ENCODE measurements around the gene EIF5A.

Gene EIF5A

DNA sequence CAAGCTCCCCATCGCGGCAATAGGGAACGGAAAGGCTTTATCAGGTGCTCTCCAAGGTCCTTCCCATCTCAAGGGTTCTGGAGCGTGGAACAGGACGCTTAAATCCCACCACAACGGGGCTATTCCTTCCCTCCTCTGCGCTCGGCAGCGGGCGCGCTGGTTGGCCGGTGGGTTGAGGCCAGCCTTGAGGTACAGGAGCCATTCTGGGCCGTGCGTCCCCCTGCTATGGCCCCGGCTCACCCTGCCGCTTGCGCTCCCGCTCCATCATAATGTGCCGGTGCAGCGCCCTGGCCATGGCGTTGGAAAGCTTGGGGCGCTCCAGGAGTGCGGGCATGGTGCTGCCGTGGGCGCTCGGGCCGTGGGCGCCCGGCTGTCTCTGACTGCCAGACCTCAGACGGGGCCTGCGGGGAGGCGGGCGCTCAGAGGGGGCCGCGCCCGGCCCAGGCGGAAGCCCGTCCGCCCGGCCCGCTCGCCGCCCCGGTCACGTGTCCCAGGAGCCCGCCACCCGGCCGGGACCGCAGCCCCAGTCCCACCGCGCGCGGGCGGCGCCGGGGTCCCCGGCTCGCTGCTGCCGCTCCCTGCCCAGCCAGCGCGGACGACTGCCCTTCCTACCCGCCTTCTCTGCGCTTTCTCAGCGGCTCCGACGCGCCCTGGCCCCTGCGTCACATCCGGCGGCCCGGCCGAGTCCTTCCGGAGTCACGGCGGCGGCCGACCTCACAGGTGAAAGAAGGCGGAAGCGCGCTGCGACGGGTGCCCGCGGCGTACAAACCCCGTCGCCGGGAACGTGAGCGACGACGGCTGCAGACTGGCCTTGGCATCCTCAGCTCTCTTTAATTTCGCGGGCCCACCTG, 7.5 kb downstream of the EIF5A start, which contains the start of gene GPS2:
TSS of gene GPS2 (minus strand) at position 642 of the 851 bp plus-strand sequence. CDS start at position 334, 308 bp downstream.
- Histone ChIP-seq H3K36me3 (ENCODE audit: control insufficient read depth in 2 of 2, insufficient read depth in 2 of 2, low read length in 2 of 2) (peaks cover 58% of the 10 kb centered on the region in 2 donors), H3K4me1 (ENCODE audit: control insufficient read depth, insufficient read depth, low read length) (peaks cover 31% of the 10 kb centered on the region), H3K9me3 (ENCODE audit: control insufficient read depth in 2 of 2, low read length in 2 of 2) (no peaks in the 10 kb centered on the region), H3K4me3 (ENCODE audit: low read length in 2 of 2) (peak within 1 kb of the TSS; percentile 88 to 90), H3K9ac (ENCODE audit: low read length in 2 of 2) (peak within 1 kb of the TSS; percentile 86 to 90), H3K27ac (ENCODE audit: low read length) (peak within 1 kb of the TSS; percentile 93), H3K27me3 (ENCODE audit: control insufficient read depth in 1 of 2, insufficient read depth in 2 of 2, low read length in 2 of 2) (no peaks in the 10 kb centered on the region)

DNA sequence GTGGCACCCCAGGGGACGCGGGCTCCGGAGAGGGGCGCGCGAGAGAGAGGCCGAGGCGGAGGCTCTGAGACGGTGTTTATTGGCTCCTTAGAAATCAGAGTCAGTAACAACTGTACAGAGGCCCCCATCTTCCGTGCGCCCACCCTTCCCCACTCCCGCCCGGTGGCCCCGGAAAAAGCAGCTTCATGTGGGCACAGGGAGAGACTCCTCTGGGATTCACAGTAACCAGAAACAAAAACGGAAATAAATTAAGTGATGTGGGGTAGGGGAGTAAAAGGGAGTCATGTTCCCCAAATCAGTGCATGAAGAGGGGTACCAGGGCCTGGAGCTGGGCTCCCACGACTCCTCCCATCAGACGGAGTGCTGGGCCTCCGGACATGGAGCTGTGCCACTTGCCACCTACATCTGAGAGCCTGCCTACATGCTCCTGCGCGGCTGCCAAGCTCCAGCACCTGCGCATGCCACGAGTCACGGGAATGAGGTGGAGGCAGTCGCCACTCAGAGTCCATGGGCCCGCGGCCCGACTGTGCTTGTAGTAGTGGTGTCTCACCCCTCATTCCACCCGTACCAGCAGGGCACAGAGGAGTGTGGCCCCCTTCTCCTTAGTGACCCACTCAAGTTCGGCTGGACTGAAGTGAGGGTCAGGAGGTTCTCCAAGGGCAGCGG, 8.3 kb downstream of the EIF5A start:
- H3K9ac ChIP-seq (ENCODE audit: low read length in 2 of 2): peak overlapping the region; percentile 86 to 90
- peaks cover 56% of the 10 kb centered on the region in 2 donors for H3K36me3 ChIP-seq (ENCODE audit: control insufficient read depth in 2 of 2, insufficient read depth in 2 of 2, low read length in 2 of 2)
- peak overlapping the region; percentile 93 for H3K27ac ChIP-seq (ENCODE audit: low read length)
- H3K4me1 ChIP-seq (ENCODE audit: control insufficient read depth, insufficient read depth, low read length): peaks cover 29% of the 10 kb centered on the region
- no peaks in the 10 kb centered on the region for H3K27me3 ChIP-seq (ENCODE audit: control insufficient read depth in 1 of 2, insufficient read depth in 2 of 2, low read length in 2 of 2)
- peak overlapping the region; percentile 44 to 90 for H3K4me3 ChIP-seq (ENCODE audit: low read length in 2 of 2)
- H3K9me3 ChIP-seq (ENCODE audit: control insufficient read depth in 2 of 2, low read length in 2 of 2): no peaks in the 10 kb centered on the region

DNA sequence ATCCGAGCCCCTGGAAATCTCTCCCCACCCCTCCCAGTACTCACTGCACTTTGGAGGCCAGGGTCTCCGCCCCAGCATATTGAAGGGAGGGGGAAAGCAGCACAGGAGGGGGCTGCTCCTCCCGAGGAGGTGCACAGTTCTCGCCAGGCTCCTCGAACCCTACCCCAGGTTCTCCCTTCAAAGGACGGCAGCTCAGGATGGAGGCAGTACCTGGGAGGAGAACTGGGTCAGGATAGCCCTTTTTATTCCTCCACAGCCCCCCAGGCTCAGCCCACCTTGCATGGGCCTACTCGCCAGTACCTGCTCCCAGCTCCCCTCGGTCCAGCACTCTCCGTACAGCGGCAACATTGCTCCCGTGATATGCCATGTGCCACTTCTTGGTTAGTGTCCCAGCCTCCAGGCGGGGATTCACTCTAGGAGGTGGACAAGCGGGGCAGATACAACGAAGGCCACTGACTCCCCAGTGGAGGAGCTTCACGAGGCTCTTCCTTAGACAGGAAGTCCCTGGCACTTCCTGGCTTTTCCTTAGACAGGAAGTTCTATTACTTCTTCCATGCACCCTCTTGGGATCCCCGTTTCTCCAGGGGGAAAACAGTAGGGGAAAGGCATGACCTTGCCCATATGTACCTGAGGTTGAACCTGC, 9.9 kb downstream of the EIF5A start:
- Histone ChIP-seq H3K27me3 (ENCODE audit: control insufficient read depth in 1 of 2, insufficient read depth in 2 of 2, low read length in 2 of 2) (no peaks in the 10 kb centered on the region), H3K9me3 (ENCODE audit: control insufficient read depth in 2 of 2, low read length in 2 of 2) (no peaks in the 10 kb centered on the region), H3K27ac (ENCODE audit: low read length) (no peak overlapping the region), H3K9ac (ENCODE audit: low read length in 2 of 2) (no peak overlapping the region), H3K4me1 (ENCODE audit: control insufficient read depth, insufficient read depth, low read length) (peaks cover 29% of the 10 kb centered on the region), H3K36me3 (ENCODE audit: control insufficient read depth in 2 of 2, insufficient read depth in 2 of 2, low read length in 2 of 2) (peaks cover 58 to 61% of the 10 kb centered on the region in 2 donors), H3K4me3 (ENCODE audit: low read length in 2 of 2) (no peak overlapping the region)

DNA sequence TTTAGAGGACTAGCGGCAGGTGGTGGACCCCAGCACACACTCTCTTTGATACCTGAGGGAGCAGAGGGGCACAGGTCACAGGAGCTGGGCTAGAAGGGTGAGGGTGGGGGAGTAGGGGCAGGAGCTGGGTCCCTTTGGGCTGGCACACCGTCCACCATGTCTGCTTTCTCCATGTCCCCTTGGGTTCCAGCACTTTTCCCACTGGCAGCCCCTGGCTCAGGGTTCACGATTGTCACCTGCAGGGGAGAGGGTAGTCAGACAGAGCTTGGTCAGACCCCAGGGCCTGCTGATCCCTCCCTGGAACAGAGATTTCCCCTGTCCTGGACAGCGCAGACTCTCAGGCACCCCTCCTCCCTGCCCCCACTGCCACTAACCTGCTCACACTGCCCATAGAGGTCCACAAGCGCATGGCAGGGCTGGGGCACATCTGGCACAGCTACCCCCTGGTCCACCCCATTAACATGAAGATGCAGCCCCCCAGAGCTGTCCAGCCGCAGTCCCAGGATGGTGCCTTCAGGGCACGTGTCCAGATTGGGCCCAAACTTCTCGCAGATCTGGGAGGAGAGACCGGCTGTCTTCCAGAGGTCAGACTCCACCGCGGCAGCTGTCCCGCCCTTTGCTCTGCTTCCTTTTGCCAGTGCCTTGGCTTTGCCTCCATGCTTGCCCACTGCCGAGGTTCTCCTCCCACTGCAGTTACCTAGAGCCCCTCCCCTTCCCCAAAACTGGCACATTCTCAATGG, 10.9 kb downstream of the EIF5A start:
- Histone ChIP-seq H3K9ac (ENCODE audit: low read length in 2 of 2) (no peak overlapping the region), H3K36me3 (ENCODE audit: control insufficient read depth in 2 of 2, insufficient read depth in 2 of 2, low read length in 2 of 2) (peaks cover 58 to 61% of the 10 kb centered on the region in 2 donors), H3K9me3 (ENCODE audit: control insufficient read depth in 2 of 2, low read length in 2 of 2) (no peaks in the 10 kb centered on the region), H3K4me1 (ENCODE audit: control insufficient read depth, insufficient read depth, low read length) (peaks cover 23% of the 10 kb centered on the region), H3K4me3 (ENCODE audit: low read length in 2 of 2) (no peak overlapping the region), H3K27ac (ENCODE audit: low read length) (no peak overlapping the region), H3K27me3 (ENCODE audit: control insufficient read depth in 1 of 2, insufficient read depth in 2 of 2, low read length in 2 of 2) (no peaks in the 10 kb centered on the region)

DNA sequence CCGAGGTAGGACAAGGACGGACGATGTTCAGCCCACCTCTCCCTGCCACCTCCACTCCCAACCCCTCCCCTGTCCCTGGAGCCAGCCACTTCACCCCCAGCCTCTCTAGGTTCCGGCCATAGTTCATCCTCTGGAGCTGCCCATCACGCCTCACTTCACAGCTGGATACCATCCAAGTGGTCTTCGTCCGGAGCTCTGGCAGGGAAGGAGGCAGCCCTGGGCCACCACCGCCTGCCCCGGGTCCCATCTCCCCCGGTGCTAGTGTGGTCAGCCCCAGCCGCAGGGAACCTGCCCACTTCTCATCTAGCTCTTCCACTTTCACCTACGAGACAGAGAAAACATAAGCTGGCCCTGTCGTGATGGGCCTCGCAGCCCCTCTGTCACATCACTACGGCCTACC, 14.0 kb downstream of the EIF5A start:
- Histone ChIP-seq H3K4me1 (ENCODE audit: control insufficient read depth, insufficient read depth, low read length) (no peaks in the 10 kb centered on the region), H3K9ac (ENCODE audit: low read length in 2 of 2) (no peak overlapping the region), H3K27me3 (ENCODE audit: control insufficient read depth in 1 of 2, insufficient read depth in 2 of 2, low read length in 2 of 2) (no peaks in the 10 kb centered on the region), H3K27ac (ENCODE audit: low read length) (no peak overlapping the region), H3K9me3 (ENCODE audit: control insufficient read depth in 2 of 2, low read length in 2 of 2) (no peaks in the 10 kb centered on the region), H3K36me3 (ENCODE audit: control insufficient read depth in 2 of 2, insufficient read depth in 2 of 2, low read length in 2 of 2) (peaks cover 67 to 73% of the 10 kb centered on the region in 2 donors), H3K4me3 (ENCODE audit: low read length in 2 of 2) (no peak overlapping the region)

DNA sequence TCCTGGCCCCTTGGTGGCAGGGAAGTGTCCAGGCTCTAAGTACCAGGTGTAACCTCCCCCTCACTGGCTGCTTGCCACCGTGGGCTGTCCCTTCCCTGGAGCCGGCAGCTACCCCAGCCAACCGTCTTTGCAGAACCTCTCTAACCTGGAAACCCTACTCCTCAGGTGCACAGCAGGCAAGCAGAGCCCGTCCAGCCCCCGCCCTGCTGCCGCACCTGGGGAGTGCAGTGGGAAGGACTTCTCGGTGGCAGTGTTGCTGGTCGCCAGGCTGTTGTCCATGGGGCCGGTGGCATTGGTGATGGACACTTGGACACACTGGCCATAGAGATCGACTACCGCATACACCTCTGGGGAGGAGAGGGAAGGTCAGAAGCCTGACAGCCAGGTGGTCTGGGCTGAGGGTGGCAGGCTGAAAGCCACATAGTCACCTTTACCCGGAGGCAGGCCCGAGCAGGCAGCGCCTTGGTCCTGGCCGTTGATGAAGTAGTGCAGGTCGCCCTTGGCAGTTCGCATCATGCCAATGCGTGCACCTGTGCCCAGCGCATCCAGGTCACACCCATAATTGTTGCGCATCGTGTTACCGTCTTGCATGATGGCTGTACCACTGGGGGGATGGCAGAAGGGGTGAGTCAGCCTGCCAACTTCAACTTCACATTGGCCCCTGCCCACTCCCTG, 15.2 kb downstream of the EIF5A start:
- peaks cover 1% of the 10 kb centered on the region for H3K4me1 ChIP-seq (ENCODE audit: control insufficient read depth, insufficient read depth, low read length)
- no peaks in the 10 kb centered on the region for H3K27me3 ChIP-seq (ENCODE audit: control insufficient read depth in 1 of 2, insufficient read depth in 2 of 2, low read length in 2 of 2)
- no peak overlapping the region for H3K4me3 ChIP-seq (ENCODE audit: low read length in 2 of 2)
- peaks cover 63 to 65% of the 10 kb centered on the region in 2 donors for H3K36me3 ChIP-seq (ENCODE audit: control insufficient read depth in 2 of 2, insufficient read depth in 2 of 2, low read length in 2 of 2)
- H3K27ac ChIP-seq (ENCODE audit: low read length): no peak overlapping the region
- H3K9ac ChIP-seq (ENCODE audit: low read length in 2 of 2): no peak overlapping the region
- no peaks in the 10 kb centered on the region for H3K9me3 ChIP-seq (ENCODE audit: control insufficient read depth in 2 of 2, low read length in 2 of 2)

DNA sequence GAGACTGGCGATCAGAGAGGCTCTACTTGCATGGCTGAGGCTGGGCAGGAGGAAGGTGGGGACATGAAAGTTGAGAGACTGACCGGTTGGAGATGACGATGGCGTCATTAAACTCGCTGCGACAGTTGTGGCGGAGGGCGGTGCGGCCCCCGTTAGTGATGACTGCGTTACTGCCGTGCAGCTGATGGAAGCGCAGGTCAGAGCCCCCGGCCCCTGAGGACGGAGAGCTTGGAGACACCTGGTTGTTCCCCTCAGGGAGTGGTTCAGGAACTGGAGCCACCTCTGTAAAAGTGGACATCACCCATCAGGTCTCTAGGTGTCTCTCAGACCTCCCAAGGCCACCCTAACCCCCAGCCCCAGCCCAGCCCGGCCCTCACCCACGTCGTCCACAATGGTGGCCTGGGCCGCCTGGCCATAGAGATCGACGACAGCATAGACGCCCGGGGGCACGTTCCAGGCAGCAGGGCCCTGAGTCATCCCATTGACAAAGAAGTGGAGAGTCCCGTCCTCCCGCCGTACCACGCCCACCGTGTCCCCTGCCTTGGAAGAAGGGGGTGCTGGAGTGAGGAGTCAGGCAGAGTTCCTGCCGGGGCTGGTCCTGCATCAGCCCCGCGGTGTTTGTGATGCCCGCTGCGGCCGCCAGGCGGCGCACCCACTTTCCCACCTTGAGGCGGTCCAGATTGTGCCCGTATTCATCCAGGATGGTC, 16.5 kb downstream of the EIF5A start:
- Histone ChIP-seq H3K27ac (ENCODE audit: low read length) (no peak overlapping the region), H3K9ac (ENCODE audit: low read length in 2 of 2) (no peak overlapping the region), H3K27me3 (ENCODE audit: control insufficient read depth in 1 of 2, insufficient read depth in 2 of 2, low read length in 2 of 2) (no peaks in the 10 kb centered on the region), H3K9me3 (ENCODE audit: control insufficient read depth in 2 of 2, low read length in 2 of 2) (no peaks in the 10 kb centered on the region), H3K4me1 (ENCODE audit: control insufficient read depth, insufficient read depth, low read length) (peaks cover 13% of the 10 kb centered on the region), H3K36me3 (ENCODE audit: control insufficient read depth in 2 of 2, insufficient read depth in 2 of 2, low read length in 2 of 2) (peaks cover 51 to 53% of the 10 kb centered on the region in 2 donors), H3K4me3 (ENCODE audit: low read length in 2 of 2) (no peak overlapping the region)

DNA sequence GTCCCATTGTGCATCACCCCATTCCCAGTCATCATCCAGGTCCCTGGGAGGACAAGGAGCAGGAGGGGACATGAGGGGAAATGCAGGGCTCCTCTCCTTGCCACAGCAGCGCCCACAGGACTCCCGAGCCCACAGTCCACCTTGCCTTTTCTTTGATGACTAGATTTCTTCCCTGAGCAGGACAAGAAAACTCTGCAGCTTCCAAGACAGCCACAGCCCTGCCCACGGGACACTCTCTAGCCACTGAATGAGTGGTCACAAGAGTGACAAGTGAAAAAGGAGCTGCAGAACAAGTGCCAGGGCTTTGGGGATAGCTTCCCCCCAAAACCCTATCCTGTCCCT, 17.0 kb downstream of the EIF5A start:
- no peak overlapping the region for H3K9ac ChIP-seq (ENCODE audit: low read length in 2 of 2)
- peaks cover 13% of the 10 kb centered on the region for H3K4me1 ChIP-seq (ENCODE audit: control insufficient read depth, insufficient read depth, low read length)
- no peaks in the 10 kb centered on the region for H3K9me3 ChIP-seq (ENCODE audit: control insufficient read depth in 2 of 2, low read length in 2 of 2)
- H3K27ac ChIP-seq (ENCODE audit: low read length): no peak overlapping the region
- H3K4me3 ChIP-seq (ENCODE audit: low read length in 2 of 2): no peak overlapping the region
- no peaks in the 10 kb centered on the region for H3K27me3 ChIP-seq (ENCODE audit: control insufficient read depth in 1 of 2, insufficient read depth in 2 of 2, low read length in 2 of 2)
- H3K36me3 ChIP-seq (ENCODE audit: control insufficient read depth in 2 of 2, insufficient read depth in 2 of 2, low read length in 2 of 2): peaks cover 49 to 51% of the 10 kb centered on the region in 2 donors

DNA sequence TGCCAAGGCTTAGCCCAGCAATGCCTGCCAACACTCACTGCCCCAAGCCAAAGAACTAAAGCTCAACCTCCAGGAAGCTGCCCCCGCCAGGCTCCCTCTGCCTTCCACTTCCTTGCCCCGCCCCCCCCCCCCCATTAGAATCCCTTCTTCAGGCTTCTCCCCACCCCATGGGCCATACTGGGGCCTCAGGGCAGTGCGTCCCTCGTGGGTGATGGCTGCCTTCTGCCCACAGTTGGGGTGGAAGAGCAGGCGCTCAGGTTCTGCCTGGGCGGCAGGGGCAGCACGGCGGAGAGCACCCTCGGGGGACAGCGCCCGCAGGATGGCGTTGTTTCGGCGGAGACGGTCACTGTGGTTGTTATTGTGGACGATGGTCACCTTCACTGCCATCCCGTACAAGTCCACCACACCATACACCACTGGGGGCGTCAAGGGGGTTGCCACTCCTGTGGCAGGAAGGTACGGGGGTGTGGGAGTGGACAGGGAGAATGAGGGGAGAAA, 17.7 kb downstream of the EIF5A start:
- H3K4me3 ChIP-seq (ENCODE audit: low read length in 2 of 2): no peak overlapping the region
- peaks cover 16% of the 10 kb centered on the region for H3K4me1 ChIP-seq (ENCODE audit: control insufficient read depth, insufficient read depth, low read length)
- H3K36me3 ChIP-seq (ENCODE audit: control insufficient read depth in 2 of 2, insufficient read depth in 2 of 2, low read length in 2 of 2): peaks cover 49 to 51% of the 10 kb centered on the region in 2 donors
- no peak overlapping the region for H3K9ac ChIP-seq (ENCODE audit: low read length in 2 of 2)
- H3K9me3 ChIP-seq (ENCODE audit: control insufficient read depth in 2 of 2, low read length in 2 of 2): no peaks in the 10 kb centered on the region
- H3K27ac ChIP-seq (ENCODE audit: low read length): no peak overlapping the region
- H3K27me3 ChIP-seq (ENCODE audit: control insufficient read depth in 1 of 2, insufficient read depth in 2 of 2, low read length in 2 of 2): no peaks in the 10 kb centered on the region

Data from stomach smooth muscle (tissue), 2 donors.